Measurements from ENCODE around the gene PGAM5. TPM values are rescaled to one million over a fixed set of nuclear protein-coding genes. Genes with fewer than 3 reads are reported as not detected.

The PGAM5 gene
- total and polyA plus RNA-seq, 2 of the 13 experiments (the other 11 are each of a cell fraction or from before 2014, with no cell fraction given) = 18.0 to 77.9 TPM

GRCh38 chr12:132761921-132762583 lies 51.4 kb downstream of the PGAM5 start (continued):
- TF ChIP-seq JDP2 (CRISPR knock-in tag; IDR thresholded peaks at IDR 0.05; ENCODE audit: borderline replicate concordance) = no peak
- TF ChIP-seq ZBTB26 (CRISPR knock-in tag; IDR thresholded peaks at IDR 0.05; ENCODE audit: borderline replicate concordance) = 0 out of 2 replicates have a peak, but pooled peaks have one; percentile 22
- 0 out of 2 replicates have a peak, but pooled peaks have one; percentile 30 for TF ChIP-seq CBFB (CRISPR knock-in tag; IDR thresholded peaks at IDR 0.05)
- TF ChIP-seq FOXM1 (CRISPR knock-in tag; IDR thresholded peaks at IDR 0.05) = no peak
- no peak; the same call in 1 of the 2 replicates for TF ChIP-seq SNAPC4 (CRISPR knock-in tag; IDR thresholded peaks at IDR 0.05)
- TF ChIP-seq XRCC5 (optimal IDR thresholded peaks at IDR 0.05; ENCODE audit: low read length) = no peak
- TF ChIP-seq TCF12 (IDR thresholded peaks at IDR 0.05) = no peak
- TF ChIP-seq TCF12 (CRISPR knock-in tag; IDR thresholded peaks at IDR 0.05) = no peak
- TF ChIP-seq SYNCRIP (IDR thresholded peaks at IDR 0.05; ENCODE audit: insufficient read depth, low read depth, low read length) = no peak
- no peak for TF ChIP-seq TRAFD1 (CRISPR knock-in tag; IDR thresholded peaks at IDR 0.05; ENCODE audit: borderline replicate concordance)
- no peak for TF ChIP-seq ZNF644 (CRISPR knock-in tag; IDR thresholded peaks at IDR 0.05; ENCODE audit: low read depth)
- TF ChIP-seq ZNF891 (CRISPR knock-in tag; IDR thresholded peaks at IDR 0.05) = peak; percentile 56; the same call in 1 of the 2 replicates
- no peak for TF ChIP-seq EP300 (IDR thresholded peaks at IDR 0.05; ENCODE audit: low read depth in 2 of 2, low read length in 2 of 2)
- TF ChIP-seq EP300 (CRISPR knock-in tag; IDR thresholded peaks at IDR 0.05; ENCODE audit: borderline replicate concordance) = no peak
- no peak for TF ChIP-seq ZNF713 (CRISPR knock-in tag; IDR thresholded peaks at IDR 0.05)
- TF ChIP-seq ZNF773 (CRISPR knock-in tag; IDR thresholded peaks at IDR 0.05; ENCODE audit: borderline replicate concordance) = peak; percentile 66; the same call in 1 of the 2 replicates
- peak; percentile 85 for TF ChIP-seq ZNF687 (CRISPR knock-in tag; IDR thresholded peaks at IDR 0.05)
- no peak for TF ChIP-seq ZNF850 (CRISPR knock-in tag; conservative IDR thresholded peaks at IDR 0.05)
